HepG2 (cell line): ENCODE data around the gene MNT. TPM values are rescaled to one million over a fixed set of nuclear protein-coding genes. Genes with fewer than 3 reads are reported as not detected.

Source experiments
- AGO1 ChIP-seq: fragments of 200-400 bp; formaldehyde crosslinking; IDR thresholded peaks from 2 replicates; pipeline ENCODE4 v1.6.1; 2017; ENCODE audit warnings: mild to moderate bottlenecking, low read depth, low read length, moderate library complexity; ENCODE audit not compliant: poor library complexity, severe bottlenecking
- ARID2 ChIP-seq: sonication (generic); formaldehyde crosslinking; IDR thresholded peaks from 2 replicates; pipeline ENCODE4 v1.8.1; 2022; ENCODE audit warnings: mild to moderate bottlenecking, missing genetic modification reagents, borderline replicate concordance
- ISX ChIP-seq: sonication (generic); formaldehyde crosslinking; conservative IDR thresholded peaks from 2 replicates; pipeline ENCODE4 v1.5.0; 2020; ENCODE audit warnings: missing genetic modification reagents
- KLF12 ChIP-seq: sonication (generic); formaldehyde crosslinking; IDR thresholded peaks from 2 replicates; pipeline ENCODE4 v1.4.0; 2020; ENCODE audit warnings: missing genetic modification reagents, borderline replicate concordance
- PAWR ChIP-seq: sonication (generic); formaldehyde crosslinking; IDR thresholded peaks from 2 replicates; pipeline ENCODE4 v1.4.0; 2020; ENCODE audit warnings: missing genetic modification reagents, mild to moderate bottlenecking, borderline replicate concordance
- SP140L ChIP-seq: sonication (generic); formaldehyde crosslinking; IDR thresholded peaks from 2 replicates; pipeline ENCODE4 v1.4.0; 2020; ENCODE audit warnings: missing genetic modification reagents, borderline replicate concordance
- SRY ChIP-seq: sonication (generic); formaldehyde crosslinking; IDR thresholded peaks from 2 replicates; pipeline ENCODE4 v1.8.0; 2022; ENCODE audit warnings: mild to moderate bottlenecking, missing genetic modification reagents
- ZBTB14 ChIP-seq: sonication (generic); formaldehyde crosslinking; IDR thresholded peaks from 2 replicates; pipeline ENCODE4 v1.4.0; 2020; ENCODE audit warnings: missing genetic modification reagents
- ZFP41 ChIP-seq: sonication (generic); formaldehyde crosslinking; IDR thresholded peaks from 2 replicates; pipeline ENCODE4 v1.4.0; 2020; ENCODE audit warnings: mild to moderate bottlenecking, missing genetic modification reagents, borderline replicate concordance
- ZFP91 ChIP-seq: sonication (generic); formaldehyde crosslinking; IDR thresholded peaks from 2 replicates; pipeline ENCODE4 v1.9.0; 2022; ENCODE audit warnings: missing genetic modification reagents, mild to moderate bottlenecking, borderline replicate concordance
- ZNF136 ChIP-seq: sonication (generic); formaldehyde crosslinking; IDR thresholded peaks from 2 replicates; pipeline ENCODE4 v1.8.1; 2022; ENCODE audit warnings: low read depth, mild to moderate bottlenecking, moderate library complexity, missing genetic modification reagents
- ZNF407 ChIP-seq: sonication (generic); formaldehyde crosslinking; IDR thresholded peaks from one replicate; pipeline ENCODE4 v1.5.1; 2020; ENCODE audit warnings: mild to moderate bottlenecking, missing genetic modification reagents; ENCODE audit errors: not compliant biosample characterization
- ZNF441 ChIP-seq: sonication (generic); formaldehyde crosslinking; IDR thresholded peaks from 2 replicates; pipeline ENCODE4 v1.7.0; 2021; ENCODE audit warnings: missing genetic modification reagents, borderline replicate concordance
- ZNF572 ChIP-seq: sonication (generic); formaldehyde crosslinking; IDR thresholded peaks from 2 replicates; pipeline ENCODE4 v1.5.1; 2020; ENCODE audit warnings: mild to moderate bottlenecking, missing genetic modification reagents
- ZSCAN12 ChIP-seq: sonication (generic); formaldehyde crosslinking; IDR thresholded peaks from 2 replicates; pipeline ENCODE4 v1.9.0; 2021; ENCODE audit warnings: mild to moderate bottlenecking, missing genetic modification reagents
- polyA plus RNA-seq, 8 experiments: library from polyadenylated mRNA; depleted of rRNA in 3 of 8; stranded (reverse) in 7 of 8; unstranded in 1 of 8; fragments of >200 nt; fragmentation: Illumina TruSeq in 4 of 8; extraction: Trizol in 4 of 8; gene quantifications; 2 replicates each; pipeline versions ENCODE4 v1.2.1 to v1.2.3, GENCODE V29; 2011 to 2016; ENCODE audit warnings: low read depth in 4 of 8, missing spikeins in 1 of 8, mixed read lengths in 1 of 8; ENCODE audit not compliant: insufficient read depth in 1 of 8
- total RNA-seq, 5 experiments: library from RNA; depleted of rRNA; stranded (reverse); fragments of >200 nt; fragmentation: Illumina TruSeq; extraction: Trizol; gene quantifications; 2 replicates each; pipeline ENCODE4 v1.2.3, GENCODE V29; 2016; ENCODE audit warnings: low read depth in 1 of 5

MNT gene
- total and polyA plus RNA-seq, 2 of the 13 experiments (the other 11 are each of a cell fraction or from before 2014, with no cell fraction given): 2.1 to 3.5 TPM

GRCh38 chr17:2336852-2337543, 63.9 kb downstream of the MNT start, which contains the start of gene SGSM2 (continued):
- TF ChIP-seq ZNF407 (CRISPR knock-in tag) (no peak), ARID2 (CRISPR knock-in tag) (0 out of 2 replicates have a peak, but pooled peaks have one; percentile 11), SP140L (0 out of 2 replicates have a peak, but pooled peaks have one; percentile 5), ZNF572 (no peak), ZNF441 (CRISPR knock-in tag) (no peak), PAWR (CRISPR knock-in tag) (no peak), ISX (0 out of 2 replicates have a peak, but pooled peaks have one; percentile 51), ZSCAN12 (CRISPR knock-in tag) (no peak), KLF12 (CRISPR knock-in tag) (no peak), ZFP41 (no peak; the same call in 1 of the 2 replicates), ZNF136 (CRISPR knock-in tag) (peak; percentile 33; the same call in 1 of the 2 replicates), ZBTB14 (CRISPR knock-in tag) (peak; percentile 89), SRY (CRISPR knock-in tag) (no peak), AGO1 (no peak), ZFP91 (peak; percentile 57; the same call in 1 of the 2 replicates)
- TF ChIP-seq, all 625 proteins: peak for 60
